B cell (primary cell): Measurements from ENCODE around the gene TECTB.

Source experiments
- CTCF ChIP-seq: fragments of 200-600 bp; IDR thresholded peaks from one replicate; pipeline ENCODE4 v1.8.0; 2022; ENCODE audit warnings: antibody characterized with exemption, mild to moderate bottlenecking
- EZH2 ChIP-seq: IDR thresholded peaks from 2 replicates; pipeline ENCODE4 v1.6.1; 2012; ENCODE audit warnings: borderline replicate concordance, low read depth, mild to moderate bottlenecking, moderate library complexity, low read length; ENCODE audit not compliant: insufficient read depth, poor library complexity, severe bottlenecking

- TF ChIP-seq EZH2 (no peak), CTCF (no peak)
Observed at GRCh38 chr10:112332022-112332421, 48.8 kb downstream of the TECTB start.
